ENCODE data around the gene EVL.
"Not testable (repeated sequence)": the region's sequence is repeated elsewhere in the genome, so short reads cannot be mapped to it uniquely, and the experiment has no call there.

EVL gene

DNA sequence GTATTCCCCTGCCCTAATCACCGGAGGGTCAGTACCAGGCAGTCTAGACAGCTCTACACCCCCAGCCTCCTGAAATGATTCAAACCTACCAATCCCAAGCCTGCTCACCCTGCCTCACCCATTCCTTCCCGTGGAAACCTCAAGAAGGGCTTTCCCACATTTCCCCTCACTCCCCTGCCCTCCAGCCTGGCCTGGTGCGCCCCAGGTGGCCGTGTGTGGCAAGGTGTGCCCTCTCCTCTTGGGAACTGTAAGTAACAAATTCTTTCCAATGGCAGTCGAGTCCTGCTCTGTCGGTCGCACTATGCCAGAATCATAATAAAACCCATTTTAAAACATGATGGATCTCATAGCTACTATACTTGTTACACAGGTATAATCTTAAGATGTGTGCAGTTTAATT is 108.1 kb downstream of the EVL start:
- TF ChIP-seq, protein P1, sequence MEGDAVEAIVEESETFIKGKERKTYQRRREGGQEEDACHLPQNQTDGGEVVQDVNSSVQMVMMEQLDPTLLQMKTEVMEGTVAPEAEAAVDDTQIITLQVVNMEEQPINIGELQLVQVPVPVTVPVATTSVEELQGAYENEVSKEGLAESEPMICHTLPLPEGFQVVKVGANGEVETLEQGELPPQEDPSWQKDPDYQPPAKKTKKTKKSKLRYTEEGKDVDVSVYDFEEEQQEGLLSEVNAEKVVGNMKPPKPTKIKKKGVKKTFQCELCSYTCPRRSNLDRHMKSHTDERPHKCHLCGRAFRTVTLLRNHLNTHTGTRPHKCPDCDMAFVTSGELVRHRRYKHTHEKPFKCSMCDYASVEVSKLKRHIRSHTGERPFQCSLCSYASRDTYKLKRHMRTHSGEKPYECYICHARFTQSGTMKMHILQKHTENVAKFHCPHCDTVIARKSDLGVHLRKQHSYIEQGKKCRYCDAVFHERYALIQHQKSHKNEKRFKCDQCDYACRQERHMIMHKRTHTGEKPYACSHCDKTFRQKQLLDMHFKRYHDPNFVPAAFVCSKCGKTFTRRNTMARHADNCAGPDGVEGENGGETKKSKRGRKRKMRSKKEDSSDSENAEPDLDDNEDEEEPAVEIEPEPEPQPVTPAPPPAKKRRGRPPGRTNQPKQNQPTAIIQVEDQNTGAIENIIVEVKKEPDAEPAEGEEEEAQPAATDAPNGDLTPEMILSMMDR (IDR thresholded peaks at IDR 0.05; ENCODE audit: insufficient read depth, low read depth, low read length, missing control alignments), result peak; percentile 7
- DNase-seq (ENCODE audit: low read depth), result no peak
- no peak overlapping the region for H3K4me3 ChIP-seq (ENCODE audit: low read depth, low read length)

DNA sequence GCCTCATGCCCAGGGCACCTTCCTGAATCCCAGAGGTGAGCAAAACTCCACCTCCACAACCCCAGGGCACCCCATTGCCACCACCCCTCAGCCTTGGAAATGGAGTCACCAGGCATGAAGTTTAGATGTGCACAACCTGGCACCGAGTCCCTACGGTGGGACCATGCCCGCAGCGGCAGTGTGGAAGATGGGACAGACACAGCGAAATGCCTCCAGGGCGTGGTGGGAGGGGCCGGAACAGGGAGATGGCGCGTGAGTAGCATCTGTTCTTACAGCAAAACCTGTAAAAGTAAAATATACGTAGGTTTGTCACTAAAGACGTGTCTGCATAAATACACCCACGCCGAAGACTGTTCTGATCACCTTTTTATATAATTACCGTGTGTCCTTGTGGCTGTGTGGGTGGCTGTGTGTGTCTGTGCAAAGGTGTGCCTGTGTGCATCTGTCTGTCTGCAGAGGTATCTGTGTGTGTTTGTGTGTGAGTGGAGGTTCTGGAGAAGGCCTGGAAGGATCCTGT is 111.6 kb downstream of the EVL start:
- no peak for DNase-seq (ENCODE audit: low read depth)
- TF ChIP-seq, protein P1 (IDR thresholded peaks at IDR 0.05; ENCODE audit: insufficient read depth, low read depth, low read length, missing control alignments), result no peak
- H3K4me3 ChIP-seq (ENCODE audit: low read depth, low read length), result no peak overlapping the region

DNA sequence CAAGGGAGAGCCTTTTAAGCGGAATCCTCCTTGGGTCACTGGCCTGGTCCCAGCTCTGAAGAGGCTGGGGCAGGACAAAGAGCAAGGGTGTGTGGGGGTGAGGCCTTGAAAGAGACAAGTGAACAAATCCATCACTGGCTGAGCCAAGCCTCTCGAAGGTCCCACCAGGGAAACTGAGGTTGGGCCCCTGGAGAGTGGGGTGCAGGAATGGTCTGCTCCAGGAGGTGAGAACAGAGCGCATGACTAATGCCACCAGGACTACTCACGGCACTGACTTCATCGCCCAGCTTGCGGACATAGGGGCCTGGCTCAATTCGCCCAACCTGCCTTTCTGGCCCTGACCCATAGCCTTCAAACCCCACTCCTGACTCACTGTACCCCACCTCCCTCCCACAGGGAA is 113.5 kb downstream of the EVL start:
- no peak for DNase-seq (ENCODE audit: low read depth)
- no peak overlapping the region for H3K4me3 ChIP-seq (ENCODE audit: low read depth, low read length)

DNA sequence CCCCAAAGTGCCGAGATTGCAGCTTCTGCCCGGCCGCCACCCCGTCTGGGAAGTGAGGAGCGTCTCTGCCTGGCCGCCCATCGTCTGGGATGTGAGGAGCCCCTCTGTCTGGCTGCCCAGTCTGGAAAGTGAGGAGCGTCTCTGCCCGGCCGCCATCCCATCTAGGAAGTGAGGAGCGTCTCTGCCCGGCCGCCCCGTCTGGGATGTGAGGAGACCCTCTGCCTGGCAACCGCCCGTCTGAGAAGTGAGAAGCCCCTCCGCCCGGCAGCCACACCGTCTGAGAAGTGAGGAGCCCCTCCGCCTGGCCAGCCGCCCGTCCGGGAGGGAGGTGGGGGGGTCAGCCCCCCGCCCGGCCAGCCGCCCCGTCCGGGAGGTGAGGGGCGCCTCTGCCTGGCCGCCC is 115.4 kb downstream of the EVL start:
- H3K4me3 ChIP-seq (ENCODE audit: low read depth, low read length); DNase-seq (ENCODE audit: low read depth): not testable (repeated sequence)

More for the DNA sequence above, 113.5 kb downstream of the EVL start:
- TF ChIP-seq, protein P1 (IDR thresholded peaks at IDR 0.05; ENCODE audit: insufficient read depth, low read depth, low read length, missing control alignments), result no peak

DNA sequence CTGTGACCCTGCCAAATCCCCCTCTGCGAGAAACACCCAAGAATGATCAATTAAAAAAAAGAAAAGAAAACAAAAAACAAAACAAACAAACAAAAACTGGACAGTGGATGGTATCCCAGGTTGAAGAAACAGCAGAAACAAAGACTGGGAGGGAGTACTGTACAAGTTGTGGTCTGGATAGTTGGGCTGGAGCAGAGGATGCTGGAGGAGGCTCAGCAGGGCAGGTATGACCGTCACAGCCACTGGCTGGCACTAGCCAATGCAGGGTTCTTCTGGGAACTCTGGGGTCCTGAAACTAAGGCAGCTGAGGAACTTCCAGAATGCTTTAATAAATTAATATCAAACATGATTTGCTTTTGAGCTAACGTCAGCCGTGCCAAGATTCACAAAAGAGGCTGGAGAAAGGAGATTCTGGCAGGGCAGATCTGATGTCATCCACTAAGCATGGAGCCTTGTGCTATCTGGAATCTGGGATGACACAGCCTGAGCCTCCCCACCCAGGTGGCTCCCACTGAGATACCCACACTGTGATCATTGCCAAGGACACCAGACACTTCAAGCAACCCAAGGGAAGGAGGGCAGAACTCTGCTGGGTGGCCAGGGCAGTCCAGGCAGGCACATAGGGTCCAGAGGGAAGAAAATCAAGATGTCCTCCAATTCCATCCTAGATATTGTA is 116.8 kb downstream of the EVL start:
- H3K4me3 ChIP-seq (ENCODE audit: low read depth, low read length); DNase-seq (ENCODE audit: low read depth): not testable (repeated sequence)

DNA sequence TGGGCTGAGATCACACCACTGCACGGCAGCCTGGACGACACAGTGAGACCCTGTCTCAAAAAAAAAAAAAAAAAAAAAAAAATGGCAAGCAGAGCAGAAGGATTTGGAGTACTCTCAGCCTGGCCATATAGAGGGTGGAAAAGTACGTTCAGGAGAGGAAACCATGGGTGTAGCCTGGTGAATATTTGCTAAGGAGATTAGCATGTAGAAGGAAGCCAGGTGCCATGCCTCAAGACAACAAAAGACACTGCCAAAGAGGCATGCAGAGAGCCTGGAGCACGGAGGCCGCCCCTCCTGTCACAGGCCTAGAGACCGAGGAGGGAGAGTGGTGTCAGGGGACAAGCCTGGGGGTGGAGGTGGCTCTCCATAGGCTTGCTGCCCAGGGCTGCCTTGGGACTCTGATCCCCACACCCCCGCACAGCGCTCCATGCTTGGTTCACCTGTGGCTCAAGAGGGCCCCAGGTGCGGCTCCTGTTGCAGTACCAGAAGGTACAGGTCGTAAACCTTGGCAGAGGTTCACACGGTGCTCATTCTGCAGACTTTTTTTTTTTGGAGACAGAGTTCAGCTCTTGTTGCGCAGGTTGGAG is 122.1 kb downstream of the EVL start:
- DNase-seq (ENCODE audit: low read depth), result no peak
- no peak overlapping the region for H3K4me3 ChIP-seq (ENCODE audit: low read depth, low read length)
- TF ChIP-seq, protein P1 (IDR thresholded peaks at IDR 0.05; ENCODE audit: insufficient read depth, low read depth, low read length, missing control alignments), result no peak

DNA sequence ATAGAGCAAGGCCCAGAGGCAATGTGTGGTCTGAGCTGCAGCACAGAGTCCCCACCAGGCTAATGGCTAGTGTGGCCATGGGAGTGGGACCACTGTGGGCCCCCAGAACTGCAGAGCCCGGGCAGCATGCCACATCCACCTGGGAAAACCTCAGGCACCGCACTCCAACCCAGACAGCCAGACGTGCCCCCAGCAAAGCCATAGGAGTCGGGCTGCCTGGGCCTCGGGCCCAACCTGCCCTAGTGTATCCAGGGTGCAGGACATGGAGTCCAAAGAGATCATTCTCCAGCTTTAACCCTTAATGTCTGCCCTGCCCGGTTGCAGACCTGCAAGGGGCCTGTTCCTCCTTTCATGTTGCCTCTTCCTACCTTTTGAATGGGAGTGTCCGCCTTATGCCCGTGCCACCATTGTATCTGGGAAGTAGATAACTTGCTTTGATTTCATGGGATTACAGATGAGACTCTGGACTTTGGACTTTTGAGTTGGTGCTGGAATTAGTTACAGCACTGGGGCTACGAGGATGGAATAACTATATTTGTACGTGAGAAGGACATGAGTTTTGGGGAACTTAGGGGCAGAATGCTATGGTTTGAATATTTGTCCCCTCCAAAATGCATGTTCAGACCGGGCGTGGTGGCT is 123.3 kb downstream of the EVL start:
- TF ChIP-seq, protein P1 (IDR thresholded peaks at IDR 0.05; ENCODE audit: insufficient read depth, low read depth, low read length, missing control alignments), result no peak
- H3K4me3 ChIP-seq (ENCODE audit: low read depth, low read length), result no peak overlapping the region
- DNase-seq (ENCODE audit: low read depth), result no peak
